ENCODE data around the gene GRM1.

The GRM1 gene

DNA sequence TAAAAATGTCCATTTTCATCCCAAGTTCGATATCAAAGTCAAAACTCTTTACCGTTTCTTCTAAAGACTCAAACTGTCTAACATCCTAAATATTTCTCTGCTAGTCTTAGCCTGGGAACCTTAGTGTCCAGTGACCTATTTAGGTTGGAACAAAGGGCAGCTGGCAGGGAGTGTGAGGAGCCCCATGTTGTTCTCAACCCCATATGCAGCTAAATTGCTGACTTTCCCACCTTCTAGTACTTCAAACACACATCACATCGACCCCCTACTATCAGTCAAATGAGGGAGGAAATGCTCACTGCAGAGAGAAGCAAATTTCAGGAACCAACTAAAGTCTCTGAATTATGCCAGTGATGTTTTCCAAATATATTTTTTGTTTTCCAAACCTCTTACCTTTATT is 322.2 kb downstream of the GRM1 start:
- TF ChIP-seq, protein P1, sequence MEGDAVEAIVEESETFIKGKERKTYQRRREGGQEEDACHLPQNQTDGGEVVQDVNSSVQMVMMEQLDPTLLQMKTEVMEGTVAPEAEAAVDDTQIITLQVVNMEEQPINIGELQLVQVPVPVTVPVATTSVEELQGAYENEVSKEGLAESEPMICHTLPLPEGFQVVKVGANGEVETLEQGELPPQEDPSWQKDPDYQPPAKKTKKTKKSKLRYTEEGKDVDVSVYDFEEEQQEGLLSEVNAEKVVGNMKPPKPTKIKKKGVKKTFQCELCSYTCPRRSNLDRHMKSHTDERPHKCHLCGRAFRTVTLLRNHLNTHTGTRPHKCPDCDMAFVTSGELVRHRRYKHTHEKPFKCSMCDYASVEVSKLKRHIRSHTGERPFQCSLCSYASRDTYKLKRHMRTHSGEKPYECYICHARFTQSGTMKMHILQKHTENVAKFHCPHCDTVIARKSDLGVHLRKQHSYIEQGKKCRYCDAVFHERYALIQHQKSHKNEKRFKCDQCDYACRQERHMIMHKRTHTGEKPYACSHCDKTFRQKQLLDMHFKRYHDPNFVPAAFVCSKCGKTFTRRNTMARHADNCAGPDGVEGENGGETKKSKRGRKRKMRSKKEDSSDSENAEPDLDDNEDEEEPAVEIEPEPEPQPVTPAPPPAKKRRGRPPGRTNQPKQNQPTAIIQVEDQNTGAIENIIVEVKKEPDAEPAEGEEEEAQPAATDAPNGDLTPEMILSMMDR (IDR thresholded peaks at IDR 0.05; ENCODE audit: insufficient read depth, low read depth, low read length, missing control alignments), result no peak
- DNase-seq (ENCODE audit: low read depth), result no peak
- no peak overlapping the region for H3K4me3 ChIP-seq (ENCODE audit: low read depth, low read length)

GRCh38 chr6:146352163-146352562 is 323.3 kb downstream of the GRM1 start:
- DNase-seq (ENCODE audit: low read depth), result no peak
- TF ChIP-seq, protein P1 (IDR thresholded peaks at IDR 0.05; ENCODE audit: insufficient read depth, low read depth, low read length, missing control alignments), result no peak
- H3K4me3 ChIP-seq (ENCODE audit: low read depth, low read length), result no peak overlapping the region

DNA sequence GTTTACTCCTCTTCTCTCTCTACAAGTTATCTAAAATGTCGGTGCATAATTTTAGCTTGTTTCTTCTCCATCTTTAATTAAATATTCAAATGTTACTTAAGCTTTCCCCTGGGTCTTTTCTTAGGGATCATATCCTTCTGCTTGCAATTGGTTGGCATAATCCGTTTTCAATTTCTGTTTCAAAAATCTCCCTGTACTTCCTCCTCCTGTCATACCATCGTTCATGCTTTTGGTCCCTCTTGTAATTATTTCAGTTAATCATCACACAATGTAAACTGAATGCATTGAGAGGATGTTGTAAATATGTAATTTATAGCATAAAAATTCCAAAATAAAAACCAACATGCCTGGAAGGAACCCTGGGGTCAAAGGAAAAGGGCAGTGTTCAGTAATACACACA is 325.6 kb downstream of the GRM1 start:
- H3K4me3 ChIP-seq (ENCODE audit: low read depth, low read length), result no peak overlapping the region
- no peak for DNase-seq (ENCODE audit: low read depth)
- TF ChIP-seq, protein P1 (IDR thresholded peaks at IDR 0.05; ENCODE audit: insufficient read depth, low read depth, low read length, missing control alignments), result no peak

- DNase-seq (ENCODE audit: low read depth), result no peak
- TF ChIP-seq, protein P1 (IDR thresholded peaks at IDR 0.05; ENCODE audit: insufficient read depth, low read depth, low read length, missing control alignments), result no peak
- no peak overlapping the region for H3K4me3 ChIP-seq (ENCODE audit: low read depth, low read length)
These were observed 326.7 kb downstream of the GRM1 start for GRCh38 chr6:146355521-146356100.

DNA sequence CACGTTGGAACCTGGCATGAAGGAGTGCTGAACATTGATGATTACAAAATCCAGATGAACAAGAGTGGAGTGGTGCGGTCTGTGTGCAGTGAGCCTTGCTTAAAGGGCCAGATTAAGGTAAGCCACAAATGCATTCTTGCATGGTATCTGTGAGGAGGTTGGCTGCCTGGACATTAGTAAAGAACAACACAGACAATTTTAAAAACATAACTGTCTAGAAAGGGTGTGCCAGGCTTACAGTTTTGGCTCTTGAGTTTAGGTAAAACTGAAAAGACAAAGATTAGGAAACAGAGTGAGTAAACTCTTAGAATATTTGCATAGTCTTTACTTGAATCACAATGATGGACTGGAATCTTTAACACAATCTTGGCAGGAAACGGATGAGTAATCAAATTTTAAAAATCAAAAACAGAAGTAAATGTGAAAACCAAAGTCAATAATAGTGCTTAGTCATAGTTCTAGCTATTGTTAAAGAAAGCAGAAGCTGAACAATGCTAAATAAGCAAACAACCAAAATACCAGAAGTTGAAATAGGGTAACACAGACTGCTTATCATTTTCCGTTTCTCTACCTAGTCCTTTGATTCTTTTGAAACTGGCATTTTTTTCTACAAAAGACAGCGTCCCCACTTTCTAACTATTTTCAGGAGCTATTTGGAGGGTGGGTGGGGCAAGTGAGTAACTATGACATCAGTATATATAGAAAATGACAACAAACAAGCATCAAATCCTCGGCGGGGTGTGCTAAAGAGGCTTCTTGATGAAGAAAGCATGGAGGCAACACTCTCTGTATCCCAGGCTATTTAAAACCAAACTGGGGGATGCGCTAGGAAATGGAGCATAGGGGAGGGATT is 328.9 kb downstream of the GRM1 start:
- TF ChIP-seq, protein P1 (IDR thresholded peaks at IDR 0.05; ENCODE audit: insufficient read depth, low read depth, low read length, missing control alignments), result no peak
- H3K4me3 ChIP-seq (ENCODE audit: low read depth, low read length), result no peak overlapping the region
- DNase-seq (ENCODE audit: low read depth), result peak; percentile 51

GRCh38 chr6:146358431-146359046 is 329.7 kb downstream of the GRM1 start:
- DNase-seq (ENCODE audit: low read depth), result no peak
- no peak overlapping the region for H3K4me3 ChIP-seq (ENCODE audit: low read depth, low read length)
- TF ChIP-seq, protein P1 (IDR thresholded peaks at IDR 0.05; ENCODE audit: insufficient read depth, low read depth, low read length, missing control alignments), result no peak

All from GM12865 (cell line).